Activated T-helper 2 cell treated with anti-CD3 and anti-CD28 coated beads, Interferon-gamma antibody, Interleukin-2, Interleukin-4, amounts not matched to agents 10 μg/mL and 5 μg/mL and 100 μg/mL, durations not matched to agents 14 hours and 24 hours and 36 hours (primary cell): ENCODE measurements around the gene SFXN4. TPM values are rescaled to one million over a fixed set of nuclear protein-coding genes. Genes with fewer than 3 reads are reported as not detected.
"Not testable (repeated sequence)": the region's sequence is repeated elsewhere in the genome, so short reads cannot be mapped to it uniquely, and the experiment has no call there.

ENCODE experiments used
- DNase-seq: peaks from one replicate; pipeline ENCODE4 v3.0.0; 2021; ENCODE audit warnings: low spot score
- H3K27ac Mint-ChIP-seq: one replicate; pipeline ENCODE4 v1.8.0; 2021; ENCODE audit warnings: mixed read lengths
- H3K27me3 Mint-ChIP-seq: one replicate; pipeline ENCODE4 v1.8.0; 2021; ENCODE audit warnings: low read depth, mixed read lengths
- H3K36me3 Mint-ChIP-seq: one replicate; pipeline ENCODE4 v1.8.0; 2021; ENCODE audit warnings: low read depth, mixed read lengths
- H3K4me1 Mint-ChIP-seq: one replicate; pipeline ENCODE4 v1.8.0; 2021; ENCODE audit warnings: low read depth, mixed read lengths
- H3K4me3 Mint-ChIP-seq: one replicate; pipeline ENCODE4 v1.8.0; 2021; ENCODE audit warnings: low read depth, mild to moderate bottlenecking, moderate library complexity, mixed read lengths
- H3K9me3 Mint-ChIP-seq: one replicate; pipeline ENCODE4 v1.8.0; 2021; ENCODE audit warnings: mixed read lengths
- intact Hi-C: fragments of 100-400 bp; cut with micrococcal nuclease; formaldehyde crosslinking; loops from one replicate; pipeline ENCODE4 v1.15.1; 2023
- total RNA-seq: library from RNA; stranded (reverse); gene quantifications from 2 replicates; pipeline ENCODE4 v1.2.3, GENCODE V29; 2022

The SFXN4 gene
- total RNA-seq, 1 donor from 2014 or later: 43.5 TPM

DNA sequence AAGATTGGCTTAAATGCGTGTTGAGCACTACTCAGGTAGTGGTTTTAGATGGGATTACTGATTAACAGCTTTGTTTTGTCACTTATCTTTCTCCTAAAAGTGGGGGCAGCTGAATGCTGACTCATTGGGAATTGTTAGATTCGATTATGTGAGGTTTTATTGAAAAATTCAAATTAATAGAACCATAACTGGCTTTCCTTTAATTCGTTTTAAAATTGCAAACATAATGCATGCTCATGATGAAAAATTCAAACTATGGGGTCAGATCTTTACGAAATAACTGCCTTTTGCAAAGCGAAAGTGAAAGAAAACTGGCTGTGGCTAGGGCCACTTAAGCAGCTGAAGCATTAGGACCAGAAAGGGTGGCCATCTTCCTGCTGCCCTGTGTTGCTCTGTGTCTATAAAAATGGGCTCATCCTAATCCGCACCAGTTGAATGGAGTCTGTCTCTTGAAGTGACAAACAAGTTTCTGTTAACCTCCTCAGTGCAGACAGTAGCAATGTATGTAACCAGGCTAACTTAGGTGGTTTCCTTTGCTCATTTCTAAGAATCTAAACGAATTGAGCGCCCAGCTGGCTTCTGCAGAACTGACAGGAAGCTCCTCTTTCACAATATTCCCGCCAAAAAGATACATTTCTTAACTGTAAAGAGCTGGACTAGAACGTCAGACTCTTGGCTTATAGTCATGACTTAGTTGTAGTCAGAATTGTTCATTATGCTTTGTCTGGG, 33.8 kb downstream of the SFXN4 start:
- peaks cover 62% of the 10 kb centered on the region for H3K4me1 Mint-ChIP-seq
- intact Hi-C loops: loop anchor here (1.0 to 10.0 kb wide), 6 partner anchors 11 to 463 kb away; partner anchors contain the start of genes DENND10 and TIAL1
- H3K27me3 Mint-ChIP-seq: no peaks in the 10 kb centered on the region
- no peaks in the 10 kb centered on the region for H3K9me3 Mint-ChIP-seq
- peak overlapping the region; percentile 82 for H3K4me3 Mint-ChIP-seq
- DNase-seq: peak; percentile 60
- H3K36me3 Mint-ChIP-seq: peaks cover 79% of the 10 kb centered on the region
- peak overlapping the region; percentile 94 for H3K27ac Mint-ChIP-seq

DNA sequence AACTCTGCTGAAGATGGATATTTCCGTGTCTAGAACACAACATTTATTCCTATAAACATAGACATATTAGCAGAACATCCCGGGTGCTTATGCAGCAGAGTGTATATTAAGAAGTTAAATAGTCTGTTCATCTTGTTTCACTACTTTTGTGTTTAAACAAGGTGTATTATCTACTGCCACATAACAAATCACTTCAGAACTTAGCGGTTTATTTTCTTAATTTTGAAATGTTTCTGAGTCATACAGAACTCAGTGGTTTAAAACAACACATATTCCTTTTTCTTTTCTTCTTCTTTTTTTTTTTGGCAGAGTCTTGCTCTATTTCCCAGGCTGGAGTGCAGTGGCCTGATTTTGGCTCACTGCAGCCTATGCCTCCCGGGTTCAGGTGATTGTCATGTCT, 35.8 kb downstream of the SFXN4 start:
- H3K4me3 Mint-ChIP-seq: no peak overlapping the region
- peaks cover 51% of the 10 kb centered on the region for H3K4me1 Mint-ChIP-seq
- intact Hi-C loops: loop anchor here (10.0 kb wide), 2 partner anchors 365 to 465 kb away; partner anchors contain the start of gene TIAL1

DNA sequence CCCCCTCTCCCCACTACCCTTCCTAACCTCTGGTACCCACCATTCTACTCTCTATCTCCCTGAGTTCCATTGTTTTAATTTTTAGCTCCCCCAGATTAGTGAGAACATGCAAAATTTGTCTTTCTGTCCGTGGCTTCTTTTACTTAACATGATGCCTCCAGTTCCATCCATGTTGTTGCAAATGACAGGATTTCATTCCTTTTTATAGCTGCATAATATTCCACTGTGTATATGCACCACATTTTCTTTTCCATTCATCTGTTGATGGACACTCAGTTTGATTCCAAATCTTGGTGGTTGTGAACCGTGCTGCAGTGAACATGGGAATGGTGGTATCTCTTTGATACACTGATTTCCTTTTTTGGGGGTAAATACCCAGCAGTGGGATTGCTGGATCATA, 39.6 kb downstream of the SFXN4 start:
- peaks cover 75% of the 10 kb centered on the region for H3K36me3 Mint-ChIP-seq
- no peak for DNase-seq
- no peaks in the 10 kb centered on the region for H3K9me3 Mint-ChIP-seq
- intact Hi-C loops: no loop called here
- no peaks in the 10 kb centered on the region for H3K27me3 Mint-ChIP-seq
- H3K4me3 Mint-ChIP-seq: no peak overlapping the region
- H3K27ac Mint-ChIP-seq: no peak overlapping the region
- peaks cover 26% of the 10 kb centered on the region for H3K4me1 Mint-ChIP-seq

More for the DNA sequence above, 35.8 kb downstream of the SFXN4 start:
- peaks cover 80% of the 10 kb centered on the region for H3K36me3 Mint-ChIP-seq
- no peaks in the 10 kb centered on the region for H3K27me3 Mint-ChIP-seq
- H3K27ac Mint-ChIP-seq: peak overlapping the region; percentile 29
- DNase-seq: no peak
- H3K9me3 Mint-ChIP-seq: no peaks in the 10 kb centered on the region

DNA sequence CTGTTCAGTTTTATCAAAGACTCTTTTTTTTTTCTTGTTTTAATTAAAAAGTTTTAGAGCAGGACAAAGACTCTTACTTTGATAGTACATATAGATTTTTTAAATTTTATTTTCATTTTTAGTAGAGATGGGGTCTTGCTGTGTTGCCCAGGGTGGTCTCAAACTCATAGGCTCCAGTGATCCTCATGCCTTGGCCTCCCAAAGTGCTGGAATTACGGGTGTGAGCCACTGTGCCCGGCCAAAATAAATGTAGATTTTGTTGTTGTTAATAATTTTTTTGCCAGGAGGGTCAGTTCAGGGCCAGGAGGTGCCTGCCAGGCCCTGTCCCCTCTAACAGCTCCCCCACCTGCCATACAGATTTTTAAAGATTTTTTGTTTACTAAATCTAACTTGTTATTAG, 44.6 kb downstream of the SFXN4 start:
- Mint-ChIP-seq H3K4me1 (peaks cover 14% of the 10 kb centered on the region), H3K36me3 (peaks cover 60% of the 10 kb centered on the region), H3K9me3 (no peaks in the 10 kb centered on the region), H3K4me3 (no peak overlapping the region), H3K27me3 (no peaks in the 10 kb centered on the region), H3K27ac (no peak overlapping the region)
- intact Hi-C loops: loop anchor here (1.0 kb wide), 1 partner anchor 10 kb away; no protein-coding TSS in a partner anchor
- no peak for DNase-seq

DNA sequence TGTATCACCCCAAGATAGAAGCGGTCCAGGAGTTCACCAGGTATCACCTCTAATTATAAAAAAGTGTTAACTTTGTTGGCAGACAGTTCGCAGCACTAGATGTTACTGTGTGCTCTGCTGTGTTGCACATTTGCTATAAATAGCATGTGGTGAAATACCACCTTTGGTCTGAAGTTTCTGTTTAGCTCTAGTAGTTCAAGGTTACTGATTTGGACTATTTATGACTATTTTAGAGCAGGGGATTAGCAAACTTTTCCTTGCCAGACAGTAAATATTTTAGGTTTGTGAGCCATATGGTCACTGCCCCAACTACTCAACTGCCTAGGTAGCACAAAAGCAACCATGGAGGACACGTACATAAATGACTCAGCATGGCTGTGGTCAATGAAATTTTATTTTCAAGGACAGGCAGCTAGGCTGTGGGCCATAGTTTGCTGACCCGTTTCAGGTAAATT, 45.1 kb downstream of the SFXN4 start:
- Mint-ChIP-seq H3K9me3 (no peaks in the 10 kb centered on the region), H3K4me3 (no peak overlapping the region), H3K27me3 (no peaks in the 10 kb centered on the region), H3K36me3 (peaks cover 58% of the 10 kb centered on the region), H3K4me1 (peaks cover 14% of the 10 kb centered on the region), H3K27ac (peak overlapping the region; percentile 42)
- no peak for DNase-seq
- intact Hi-C loops: loop anchor here (1.0 kb wide), 1 partner anchor 11 kb away; no protein-coding TSS in a partner anchor

DNA sequence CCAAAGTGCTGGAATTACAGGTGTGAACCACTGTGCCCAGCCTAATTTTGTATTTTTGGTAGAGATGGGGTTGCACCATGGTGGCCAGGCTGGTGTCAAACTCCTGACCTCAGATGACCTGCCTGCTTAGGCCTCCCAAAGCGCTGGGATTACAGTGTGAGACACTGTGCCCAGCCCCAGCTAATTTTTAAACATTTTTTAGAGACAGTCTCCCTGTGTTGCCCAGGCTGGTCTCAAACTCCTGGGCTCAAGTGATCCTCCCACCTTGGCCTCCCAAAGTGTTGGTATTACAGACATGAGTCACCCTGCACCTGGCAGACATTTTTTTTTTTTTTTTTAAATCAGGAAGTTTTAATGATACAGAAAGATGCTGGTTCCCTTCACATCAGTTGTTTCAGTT, 46.1 kb downstream of the SFXN4 start:
- H3K4me3 Mint-ChIP-seq: no peak overlapping the region
- intact Hi-C loops: no loop called here
- no peaks in the 10 kb centered on the region for H3K27me3 Mint-ChIP-seq
- H3K27ac Mint-ChIP-seq: no peak overlapping the region
- H3K9me3 Mint-ChIP-seq: no peaks in the 10 kb centered on the region
- DNase-seq: no peak
- peaks cover 14% of the 10 kb centered on the region for H3K4me1 Mint-ChIP-seq
- peaks cover 63% of the 10 kb centered on the region for H3K36me3 Mint-ChIP-seq

DNA sequence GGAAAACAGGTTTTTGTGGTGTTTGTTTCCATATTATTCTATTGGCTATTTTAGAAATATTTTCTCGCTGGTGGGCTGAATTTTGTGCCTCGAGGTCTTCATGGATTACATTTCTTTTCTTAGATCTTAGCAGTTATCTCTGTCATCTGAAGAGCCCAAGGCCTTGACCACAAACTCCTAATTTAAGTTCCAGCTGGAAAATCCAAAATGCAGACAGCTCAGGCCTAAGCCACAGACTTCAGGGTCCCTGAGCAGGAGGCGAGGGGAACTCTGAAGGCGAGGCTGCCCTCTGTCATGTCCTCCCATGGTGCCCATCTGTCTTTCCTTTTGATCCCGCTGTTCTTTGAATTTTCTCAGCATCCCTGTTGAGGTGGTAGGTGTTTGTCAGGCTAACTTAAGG, 47.3 kb downstream of the SFXN4 start:
- H3K36me3 Mint-ChIP-seq: peaks cover 69% of the 10 kb centered on the region
- no peak overlapping the region for H3K27ac Mint-ChIP-seq
- DNase-seq: no peak
- peaks cover 17% of the 10 kb centered on the region for H3K4me1 Mint-ChIP-seq
- no peaks in the 10 kb centered on the region for H3K9me3 Mint-ChIP-seq
- no peaks in the 10 kb centered on the region for H3K27me3 Mint-ChIP-seq
- intact Hi-C loops: no loop called here
- H3K4me3 Mint-ChIP-seq: no peak overlapping the region

DNA sequence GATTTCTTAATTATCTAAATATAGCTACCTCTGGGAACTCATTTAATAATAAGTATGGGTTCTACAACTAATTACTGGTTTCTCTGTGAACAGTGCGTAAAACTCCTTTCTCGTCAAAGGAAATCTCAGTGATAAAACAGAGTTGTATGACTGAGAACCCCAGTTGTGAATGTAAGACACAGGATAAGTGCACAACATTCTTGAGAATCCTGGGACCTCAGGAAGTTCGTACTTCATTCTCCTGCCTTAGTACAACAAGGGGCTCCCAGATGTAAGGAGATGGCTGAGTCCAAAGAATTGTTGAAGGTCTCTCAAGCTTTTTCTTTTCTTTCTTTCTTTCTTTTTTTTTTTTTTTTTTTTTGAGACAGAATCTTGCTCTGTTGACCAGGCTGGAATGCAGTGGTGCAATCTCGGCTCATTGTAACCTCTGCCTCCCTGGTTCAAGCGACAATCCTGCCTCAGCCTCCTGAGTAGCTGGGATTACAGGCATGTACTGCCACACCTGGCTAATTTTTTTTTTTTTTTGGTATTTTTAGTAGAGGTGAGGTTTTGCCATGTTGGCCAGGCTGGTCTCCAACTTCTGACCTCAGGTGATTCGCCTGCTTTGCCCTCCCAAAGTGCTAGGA, 49.1 kb downstream of the SFXN4 start:
- intact Hi-C loops: no loop called here
- Mint-ChIP-seq H3K27me3 (no peaks in the 10 kb centered on the region), H3K27ac (no peak overlapping the region), H3K4me1 (peaks cover 16% of the 10 kb centered on the region), H3K4me3 (no peak overlapping the region), H3K36me3 (peaks cover 64% of the 10 kb centered on the region), H3K9me3 (no peaks in the 10 kb centered on the region)
- DNase-seq: no peak

DNA sequence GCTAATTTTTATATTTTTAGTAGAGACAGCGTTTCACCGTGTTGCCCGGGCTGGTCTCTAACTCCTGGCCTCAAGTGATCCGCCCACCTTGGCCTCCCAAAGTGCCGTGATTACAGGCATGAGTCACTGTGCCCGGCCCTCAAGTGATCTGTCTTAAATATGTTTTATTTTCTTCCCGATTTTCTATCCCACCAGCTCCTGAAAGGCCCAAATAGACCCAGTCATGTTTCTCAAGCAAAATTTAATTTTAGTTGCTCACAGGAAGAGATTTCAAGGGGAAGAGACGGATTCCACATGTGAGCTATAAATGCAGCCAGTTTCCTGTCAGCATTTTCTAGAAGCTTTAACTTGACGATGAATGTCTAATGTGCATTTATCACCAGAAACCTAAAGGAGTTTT, 49.6 kb downstream of the SFXN4 start:
- intact Hi-C loops: no loop called here
- Mint-ChIP-seq H3K27ac (no peak overlapping the region), H3K4me1 (peaks cover 16% of the 10 kb centered on the region), H3K36me3 (peaks cover 62% of the 10 kb centered on the region), H3K27me3 (no peaks in the 10 kb centered on the region), H3K9me3 (no peaks in the 10 kb centered on the region), H3K4me3 (no peak overlapping the region)
- no peak for DNase-seq

DNA sequence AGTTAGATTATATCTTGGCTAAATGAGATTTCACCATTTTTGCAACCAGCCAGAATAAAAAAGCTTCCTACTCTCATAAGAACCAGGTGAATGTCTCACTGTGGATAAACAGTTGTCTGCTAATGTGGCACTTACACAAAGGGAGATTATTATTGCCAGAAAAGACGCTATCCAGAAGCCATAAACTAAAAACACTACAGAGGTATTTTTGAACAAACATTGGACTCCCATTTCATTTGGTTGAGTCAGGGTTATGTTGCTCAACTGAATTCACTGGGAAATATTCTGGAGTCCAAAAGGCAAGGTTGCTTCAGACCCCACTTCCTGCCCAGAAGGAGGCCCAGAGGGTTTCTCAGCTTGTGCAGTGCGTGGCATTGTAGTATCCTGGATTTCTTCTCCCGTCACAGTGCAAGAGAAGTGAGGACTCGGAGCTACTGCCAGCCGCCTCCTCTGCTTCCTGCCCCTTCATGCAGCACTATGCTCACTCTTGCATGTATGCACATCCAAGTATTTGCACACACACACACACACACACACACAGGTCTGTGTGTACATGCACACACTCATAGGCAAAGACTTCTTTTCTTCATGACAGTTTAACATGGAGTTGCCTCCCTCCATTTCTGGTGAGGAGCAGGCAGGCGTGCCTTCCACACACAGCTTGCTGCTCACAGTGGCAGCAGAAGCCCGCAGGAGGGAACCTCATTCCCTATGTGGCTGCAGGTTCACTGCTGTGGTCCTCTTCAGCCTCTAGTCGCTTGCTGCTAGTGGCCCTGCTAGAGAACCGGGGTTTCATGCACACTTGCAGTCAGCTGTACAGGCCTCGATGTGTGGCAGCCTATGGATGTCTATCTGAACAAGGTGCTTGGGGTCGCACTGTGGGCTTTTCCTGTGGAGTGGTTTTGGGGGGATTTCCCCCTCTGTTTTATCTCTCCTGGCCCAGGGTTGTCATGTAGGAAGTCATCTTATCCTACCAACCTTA, 51.5 kb downstream of the SFXN4 start:
- H3K27ac Mint-ChIP-seq: no peak overlapping the region
- H3K9me3 Mint-ChIP-seq: no peaks in the 10 kb centered on the region
- no peaks in the 10 kb centered on the region for H3K27me3 Mint-ChIP-seq
- no peak overlapping the region for H3K4me3 Mint-ChIP-seq
- H3K4me1 Mint-ChIP-seq: peaks cover 7% of the 10 kb centered on the region
- H3K36me3 Mint-ChIP-seq: peaks cover 59% of the 10 kb centered on the region
- DNase-seq: no peak
- intact Hi-C loops: no loop called here

DNA sequence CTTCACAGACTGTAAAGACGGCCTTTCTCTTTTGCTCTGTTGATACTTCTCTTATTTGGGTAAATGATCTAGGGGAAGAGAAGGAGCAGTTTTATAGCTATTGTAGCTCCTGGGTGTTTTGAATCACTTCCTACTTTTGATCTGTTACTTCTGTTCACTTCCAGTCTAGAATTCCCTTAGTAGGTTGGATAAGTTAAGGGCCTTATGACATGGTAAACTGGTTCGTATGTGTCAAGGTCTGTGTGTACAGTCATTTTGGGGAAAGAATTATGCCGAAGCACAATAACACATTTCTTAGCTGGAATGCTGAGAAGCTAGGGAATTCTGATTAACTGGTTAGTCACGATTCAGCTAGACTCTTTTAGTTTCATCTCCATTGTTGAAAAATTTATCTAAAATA, 53.5 kb downstream of the SFXN4 start:
- peaks cover 11% of the 10 kb centered on the region for H3K4me1 Mint-ChIP-seq
- DNase-seq: no peak
- peaks cover 53% of the 10 kb centered on the region for H3K36me3 Mint-ChIP-seq
- no peak overlapping the region for H3K27ac Mint-ChIP-seq
- no peak overlapping the region for H3K4me3 Mint-ChIP-seq
- no peaks in the 10 kb centered on the region for H3K9me3 Mint-ChIP-seq
- no peaks in the 10 kb centered on the region for H3K27me3 Mint-ChIP-seq
- intact Hi-C loops: no loop called here

DNA sequence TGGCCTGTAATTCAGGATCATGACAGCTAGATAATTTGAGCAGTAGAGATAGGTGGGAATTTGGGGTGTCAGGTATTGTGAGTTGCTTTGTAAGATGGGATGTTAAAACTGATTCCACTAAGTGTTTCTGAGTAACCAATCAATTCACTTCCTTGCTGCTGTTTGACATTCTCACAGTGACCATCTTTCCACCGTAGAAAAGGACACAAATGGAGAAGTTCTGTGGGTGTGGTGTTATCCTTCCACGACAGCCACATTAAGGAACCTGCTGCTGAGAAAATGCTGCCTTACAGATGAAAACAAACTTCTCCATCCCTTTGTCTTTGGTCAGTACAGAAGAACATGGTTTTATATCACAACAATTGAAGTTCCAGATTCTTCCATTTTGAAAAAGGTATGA, 57.7 kb downstream of the SFXN4 start:
- Mint-ChIP-seq H3K36me3 (peaks cover 30% of the 10 kb centered on the region), H3K4me1 (peaks cover 23% of the 10 kb centered on the region)
- H3K27ac Mint-ChIP-seq, DNase-seq, intact Hi-C loops, H3K4me3 Mint-ChIP-seq, H3K27me3 Mint-ChIP-seq, H3K9me3 Mint-ChIP-seq: not testable (repeated sequence)
